GM18511 (cell line): ENCODE results near the gene CCSER2.
"Not testable (repeated sequence)": the region's sequence is repeated elsewhere in the genome, so short reads cannot be mapped to it uniquely, and the experiment has no call there.

Source experiments
- ATAC-seq: cut with Tn5 transposase; IDR thresholded peaks from one replicate; pipeline ENCODE4 v1.9.1; 2021; ENCODE audit warnings: mild to moderate bottlenecking, moderate library complexity; ENCODE audit not compliant: unreplicated experiment

CCSER2 gene

GRCh38 chr10:84312816-84313215 is 15.6 kb upstream of the CCSER2 start:
- no peak for ATAC-seq

- no peak for ATAC-seq
Measured at GRCh38 chr10:84314275-84314674, 14.1 kb upstream of the CCSER2 start.

- peak; percentile 55 for ATAC-seq
Measured at GRCh38 chr10:84317174-84317573, 11.2 kb upstream of the CCSER2 start.

- no peak for ATAC-seq
Measured at GRCh38 chr10:84321902-84322301, 6.5 kb upstream of the CCSER2 start.

- not testable (repeated sequence) for ATAC-seq
Measured at GRCh38 chr10:84323566-84323965, 4.8 kb upstream of the CCSER2 start.

GRCh38 chr10:84326995-84327394 is 1.4 kb upstream of the CCSER2 start:
- ATAC-seq = not testable (repeated sequence)

GRCh38 chr10:84329196-84329611 is 815 bp downstream of the CCSER2 start:
- ATAC-seq = peak; percentile 12

- peak; percentile 68 for ATAC-seq
Measured at GRCh38 chr10:84329986-84330651, 1.7 kb downstream of the CCSER2 start.

- ATAC-seq = no peak
Measured at GRCh38 chr10:84331091-84331490, 2.7 kb downstream of the CCSER2 start.

- ATAC-seq = peak; percentile 37
Measured at GRCh38 chr10:84333864-84334451, 5.6 kb downstream of the CCSER2 start.

GRCh38 chr10:84334811-84335210 is 6.4 kb downstream of the CCSER2 start:
- no peak for ATAC-seq

- ATAC-seq = no peak
Measured at GRCh38 chr10:84335516-84335915, 7.1 kb downstream of the CCSER2 start.

- no peak for ATAC-seq
Measured at GRCh38 chr10:84336406-84337090, 8.2 kb downstream of the CCSER2 start.

- no peak for ATAC-seq
Measured at GRCh38 chr10:84337199-84337598, 8.8 kb downstream of the CCSER2 start.

- no peak for ATAC-seq
Measured at GRCh38 chr10:84339025-84339424, 10.6 kb downstream of the CCSER2 start.

GRCh38 chr10:84340187-84340586 is 11.8 kb downstream of the CCSER2 start:
- no peak for ATAC-seq

GRCh38 chr10:84340632-84341537 is 12.5 kb downstream of the CCSER2 start:
- ATAC-seq = no peak

- no peak for ATAC-seq
Measured at GRCh38 chr10:84341538-84341856, 13.1 kb downstream of the CCSER2 start.

GRCh38 chr10:84341983-84342382 is 13.6 kb downstream of the CCSER2 start:
- peak; percentile 19 for ATAC-seq

GRCh38 chr10:84342584-84342983 is 14.2 kb downstream of the CCSER2 start:
- peak; percentile 72 for ATAC-seq

GRCh38 chr10:84343831-84344230 is 15.4 kb downstream of the CCSER2 start:
- ATAC-seq = no peak
